ENCODE results near the gene THAP7. TPM values are rescaled to one million over a fixed set of nuclear protein-coding genes. Genes with fewer than 3 reads are reported as not detected.

THAP7 gene
- total RNA-seq, 1 experiment from 2014 or later: 38.5 TPM

DNA sequence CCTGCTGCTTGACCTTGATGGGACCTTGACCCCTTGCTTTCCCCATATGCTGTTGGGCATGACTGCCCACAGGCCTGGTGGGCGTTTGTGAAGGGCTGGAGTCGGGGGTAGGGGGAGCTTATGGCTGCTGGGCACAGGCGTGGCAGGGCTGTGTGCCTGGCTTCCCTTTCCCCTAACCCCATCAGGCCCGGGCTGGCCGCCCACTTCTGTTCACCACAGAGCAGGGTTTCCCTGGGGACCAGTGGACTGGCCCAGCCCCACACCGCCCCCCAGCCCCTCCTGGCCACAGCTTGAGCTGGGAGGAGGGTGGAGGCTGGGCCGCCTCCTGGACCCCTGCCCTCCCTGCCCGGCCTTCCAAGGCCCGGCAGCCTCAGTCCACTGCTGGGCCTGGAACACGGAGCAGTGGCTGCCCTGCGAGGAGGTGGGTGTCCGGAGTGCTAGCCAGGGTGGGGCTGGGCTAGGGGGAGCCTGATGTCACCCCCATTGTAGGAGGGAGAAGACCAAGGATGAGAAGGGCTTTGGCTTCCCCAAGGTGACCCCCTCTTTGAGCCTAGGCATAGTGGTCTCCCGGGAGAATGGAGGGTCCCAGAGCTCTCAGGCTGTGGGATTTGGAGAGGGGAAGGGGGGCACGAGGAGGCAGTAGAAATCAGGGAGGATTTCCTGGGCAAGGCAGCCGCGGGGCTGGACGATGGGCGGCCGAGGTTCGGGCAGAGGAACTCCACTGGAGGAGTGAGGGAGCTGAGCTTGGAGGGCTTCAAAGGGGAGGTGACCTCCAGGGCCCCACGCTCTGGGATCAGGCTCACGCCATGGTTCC lies 34.8 kb downstream of the THAP7 start, which contains the start of gene AIFM3:
Gene AIFM3 (plus strand): TSS at position 373 of the 814 bp plus-strand sequence. CDS start 690 bp downstream, outside the sequence.
- DNase-seq (ENCODE audit: low spot score): no peak
- TF ChIP-seq EZH2 (IDR thresholded peaks at IDR 0.05; ENCODE audit: borderline replicate concordance, low read depth, low read length, poor library complexity, severe bottlenecking): no peak
- TF ChIP-seq, protein P1, sequence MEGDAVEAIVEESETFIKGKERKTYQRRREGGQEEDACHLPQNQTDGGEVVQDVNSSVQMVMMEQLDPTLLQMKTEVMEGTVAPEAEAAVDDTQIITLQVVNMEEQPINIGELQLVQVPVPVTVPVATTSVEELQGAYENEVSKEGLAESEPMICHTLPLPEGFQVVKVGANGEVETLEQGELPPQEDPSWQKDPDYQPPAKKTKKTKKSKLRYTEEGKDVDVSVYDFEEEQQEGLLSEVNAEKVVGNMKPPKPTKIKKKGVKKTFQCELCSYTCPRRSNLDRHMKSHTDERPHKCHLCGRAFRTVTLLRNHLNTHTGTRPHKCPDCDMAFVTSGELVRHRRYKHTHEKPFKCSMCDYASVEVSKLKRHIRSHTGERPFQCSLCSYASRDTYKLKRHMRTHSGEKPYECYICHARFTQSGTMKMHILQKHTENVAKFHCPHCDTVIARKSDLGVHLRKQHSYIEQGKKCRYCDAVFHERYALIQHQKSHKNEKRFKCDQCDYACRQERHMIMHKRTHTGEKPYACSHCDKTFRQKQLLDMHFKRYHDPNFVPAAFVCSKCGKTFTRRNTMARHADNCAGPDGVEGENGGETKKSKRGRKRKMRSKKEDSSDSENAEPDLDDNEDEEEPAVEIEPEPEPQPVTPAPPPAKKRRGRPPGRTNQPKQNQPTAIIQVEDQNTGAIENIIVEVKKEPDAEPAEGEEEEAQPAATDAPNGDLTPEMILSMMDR (conservative IDR thresholded peaks at IDR 0.05; ENCODE audit: low read depth, low read length): no peak
- intact Hi-C loops (cut with micrococcal nuclease; ENCODE audit: unreplicated experiment): no loop called here
- Histone ChIP-seq H3K4me1 (ENCODE audit: insufficient read depth, low read length, poor library complexity, severe bottlenecking) (peaks cover 8% of the 10 kb centered on the region), H3K36me3 (ENCODE audit: insufficient read depth, low read length, poor library complexity, severe bottlenecking) (no peaks in the 10 kb centered on the region), H3K9me3 (ENCODE audit: low read depth, low read length, poor library complexity, severe bottlenecking) (no peaks in the 10 kb centered on the region), H3K27me3 (replicated peaks; ENCODE audit: insufficient read depth, low read depth, low read length, poor library complexity) (peaks cover 4% of the 10 kb centered on the region), H3K4me3 (ENCODE audit: low read depth, low read length, poor library complexity, severe bottlenecking) (no peak within 1 kb of the TSS), H3K27ac (ENCODE audit: low read depth, low read length, poor library complexity, severe bottlenecking) (no peak within 1 kb of the TSS)
- ChIA-PET POLR2A (ENCODE audit: low non-redundant PET) (no interaction called here), CTCF (interaction anchor here (0.8 kb wide), 1 partner anchor 11 kb away, joined by 3 read pairs; no protein-coding TSS in a partner anchor)
- no TSS peak for BruUV-seq (replicated peaks)

DNA sequence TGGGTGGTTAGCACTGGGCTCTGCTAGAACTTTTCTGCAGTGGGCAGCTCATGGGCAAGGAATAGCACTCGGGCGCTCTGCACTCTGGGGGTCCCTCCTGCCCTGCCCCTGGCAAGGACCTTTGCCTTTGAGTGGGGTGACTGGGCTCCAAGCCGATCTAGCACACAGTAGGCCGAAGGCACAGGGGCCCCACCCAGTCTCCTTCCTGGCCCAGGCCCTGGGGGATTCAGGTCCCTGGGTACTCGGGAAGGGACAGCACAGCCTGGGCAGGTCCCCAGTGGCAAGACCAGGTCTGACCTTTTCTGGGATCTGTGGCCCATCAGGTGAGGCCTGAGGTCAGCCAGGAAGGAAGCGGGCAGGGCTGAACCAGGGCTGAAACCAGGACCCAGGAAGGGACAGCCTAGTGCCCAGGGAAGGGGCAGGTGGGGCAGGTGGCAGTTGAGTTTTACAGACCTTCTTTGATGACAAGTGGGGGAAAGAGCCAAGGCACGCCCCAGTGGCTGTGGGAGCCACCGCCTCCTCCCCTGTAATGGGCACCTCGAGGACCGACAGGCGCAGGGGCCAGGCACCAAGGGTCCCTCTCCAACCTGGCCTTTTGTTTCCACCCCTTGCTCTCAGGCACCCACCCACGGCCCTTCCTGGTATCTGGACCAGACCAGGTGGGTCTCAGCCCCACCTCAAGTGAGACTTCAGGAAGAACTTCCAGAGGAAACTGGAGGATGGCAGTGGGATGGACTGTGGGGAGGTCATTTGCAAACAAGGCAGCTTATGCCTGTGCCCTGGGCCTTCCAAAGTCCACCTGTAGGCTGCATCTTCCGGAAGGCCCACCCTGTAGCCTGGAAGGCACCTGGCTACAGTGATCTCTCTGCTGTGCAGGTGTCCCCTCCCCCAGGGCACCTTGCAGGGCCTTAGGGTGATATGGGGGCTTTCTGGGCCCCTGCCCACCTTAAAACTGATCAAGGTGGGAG lies 35.7 kb downstream of the THAP7 start:
- DNase-seq (ENCODE audit: low spot score): no peak
- BruUV-seq (replicated peaks): no TSS peak
- no peaks in the 10 kb centered on the region for H3K9me3 ChIP-seq (ENCODE audit: low read depth, low read length, poor library complexity, severe bottlenecking)
- peaks cover 4% of the 10 kb centered on the region for H3K27me3 ChIP-seq (replicated peaks; ENCODE audit: insufficient read depth, low read depth, low read length, poor library complexity)
- H3K4me1 ChIP-seq (ENCODE audit: insufficient read depth, low read length, poor library complexity, severe bottlenecking): peaks cover 3% of the 10 kb centered on the region
- no peak overlapping the region for H3K27ac ChIP-seq (ENCODE audit: low read depth, low read length, poor library complexity, severe bottlenecking)
- POLR2A ChIA-PET (ENCODE audit: low non-redundant PET): no interaction called here
- CTCF ChIA-PET: interaction anchor here (0.8 kb wide), 1 partner anchor 10 kb away, joined by 3 read pairs; no protein-coding TSS in a partner anchor
- H3K4me3 ChIP-seq (ENCODE audit: low read depth, low read length, poor library complexity, severe bottlenecking): no peak overlapping the region
- H3K36me3 ChIP-seq (ENCODE audit: insufficient read depth, low read length, poor library complexity, severe bottlenecking): no peaks in the 10 kb centered on the region
- no peak for TF ChIP-seq EZH2 (IDR thresholded peaks at IDR 0.05; ENCODE audit: borderline replicate concordance, low read depth, low read length, poor library complexity, severe bottlenecking)
- TF ChIP-seq, protein P1 (conservative IDR thresholded peaks at IDR 0.05; ENCODE audit: low read depth, low read length): no peak
- intact Hi-C loops (cut with micrococcal nuclease; ENCODE audit: unreplicated experiment): no loop called here

DNA sequence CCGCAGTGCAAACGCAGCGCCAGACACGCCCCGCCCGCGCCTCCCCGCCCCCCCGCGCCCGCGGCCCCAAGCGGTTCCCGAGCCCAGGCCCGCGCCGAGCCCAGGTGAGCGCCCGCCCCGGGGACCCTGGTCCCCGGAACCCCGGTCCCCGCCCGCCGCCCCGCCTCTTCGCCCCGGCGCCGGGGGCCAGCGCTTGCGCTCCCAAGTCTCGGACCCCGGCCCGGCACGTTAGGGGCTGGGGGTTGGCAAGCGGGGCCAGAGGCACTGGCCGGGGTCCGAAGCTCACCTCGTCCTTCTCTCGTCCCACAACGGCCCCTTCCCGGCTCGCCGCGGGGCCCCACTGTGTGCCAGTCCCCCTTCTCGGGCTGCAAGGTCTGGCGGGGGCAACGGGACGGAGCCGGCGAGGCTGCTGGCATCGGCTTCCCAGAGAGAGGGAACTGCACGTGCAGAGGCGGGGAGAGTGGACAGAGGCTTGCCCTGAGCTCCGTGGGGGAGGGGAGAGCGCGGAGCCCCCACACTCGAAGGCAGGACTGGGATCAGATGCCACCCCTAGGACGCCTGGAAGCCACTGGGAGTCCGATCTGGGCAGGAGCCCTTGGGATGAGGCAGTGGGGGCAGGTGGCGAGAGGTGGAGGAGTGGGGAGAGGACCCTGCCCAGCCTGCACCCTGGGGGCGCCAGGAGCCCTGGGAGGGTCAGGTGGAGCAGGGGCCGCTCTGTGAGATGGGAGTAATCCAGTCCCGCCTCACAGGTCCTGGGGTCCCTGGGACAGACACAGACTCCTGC lies 36.6 kb downstream of the THAP7 start:
- TF ChIP-seq, protein P1 (conservative IDR thresholded peaks at IDR 0.05; ENCODE audit: low read depth, low read length): no peak
- no peak for TF ChIP-seq EZH2 (IDR thresholded peaks at IDR 0.05; ENCODE audit: borderline replicate concordance, low read depth, low read length, poor library complexity, severe bottlenecking)
- BruUV-seq (replicated peaks): no TSS peak
- H3K4me1 ChIP-seq (ENCODE audit: insufficient read depth, low read length, poor library complexity, severe bottlenecking): no peaks in the 10 kb centered on the region
- DNase-seq (ENCODE audit: low spot score): no peak
- intact Hi-C loops (cut with micrococcal nuclease; ENCODE audit: unreplicated experiment): no loop called here
- POLR2A ChIA-PET (ENCODE audit: low non-redundant PET): no interaction called here
- H3K9me3 ChIP-seq (ENCODE audit: low read depth, low read length, poor library complexity, severe bottlenecking): no peaks in the 10 kb centered on the region
- no peaks in the 10 kb centered on the region for H3K36me3 ChIP-seq (ENCODE audit: insufficient read depth, low read length, poor library complexity, severe bottlenecking)
- H3K27ac ChIP-seq (ENCODE audit: low read depth, low read length, poor library complexity, severe bottlenecking): no peak overlapping the region
- H3K4me3 ChIP-seq (ENCODE audit: low read depth, low read length, poor library complexity, severe bottlenecking): peak overlapping the region; percentile 34
- peaks cover 4% of the 10 kb centered on the region for H3K27me3 ChIP-seq (replicated peaks; ENCODE audit: insufficient read depth, low read depth, low read length, poor library complexity)
- CTCF ChIA-PET: interaction anchor here (0.6 kb wide), 1 partner anchor 995 kb away, joined by 3 read pairs; no protein-coding TSS in a partner anchor

Measured in A673 (cell line).